Thyroid gland (tissue), 4 donors: ENCODE measurements around the gene EXOC8. TPM values are rescaled to one million over a fixed set of nuclear protein-coding genes. Genes with fewer than 3 reads are reported as not detected.

Experiments
- DNase-seq, 2 donors: peaks; one replicate each; pipeline ENCODE4 v3.0.0-alpha.2; 2019
- H3K27ac ChIP-seq, 3 donors: fragments of 200-600 bp; sonication (generic); 1 replicate in 2 of 3; 2 replicates in 1 of 3; pipeline ENCODE4 v1.5.1; 2016 to 2019; ENCODE audit warnings: mild to moderate bottlenecking in 1 of 3, moderate library complexity in 1 of 3
- H3K27me3 ChIP-seq: fragments of 200-600 bp; sonication (generic); one replicate; pipeline ENCODE4 v1.5.1; 2019
- H3K36me3 ChIP-seq, 2 donors: fragments of 200-600 bp; sonication (generic); one replicate each; pipeline ENCODE4 v1.5.1; 2016 to 2019
- H3K4me1 ChIP-seq, 2 donors: fragments of 200-600 bp; sonication (generic); one replicate each; pipeline ENCODE4 v1.5.1; 2017 to 2019
- H3K4me3 ChIP-seq, 3 donors: fragments of 200-600 bp; sonication (generic); replicated peaks in 1 of 3; 1 replicate in 2 of 3; 2 replicates in 1 of 3; pipeline ENCODE4 v1.5.1; 2016; ENCODE audit warnings: mild to moderate bottlenecking in 1 of 3
- H3K9me3 ChIP-seq: fragments of 200-600 bp; sonication (generic); one replicate; pipeline ENCODE4 v1.5.1; 2017
- POLR2A ChIP-seq, 2 donors: fragments of 450-650 bp; IDR thresholded peaks; one replicate each; pipeline ENCODE4 v1.6.1; 2017; ENCODE audit warnings: antibody characterized with exemption in 2 of 2, mild to moderate bottlenecking in 2 of 2, moderate library complexity in 1 of 2
- WGBS, 2 donors: methylation state at CpG; one replicate each; pipeline ENCODE4 v1.1.5; 2017; 5-methylcytosine and 5-hydroxymethylcytosine counted together
- intact Hi-C: fragments of 100-400 bp; cut with DNase I; formaldehyde crosslinking; loops from one replicate; pipeline ENCODE4 v1.15.1; 2023
- total RNA-seq, 4 donors: library from RNA; depleted of rRNA; stranded (reverse); fragments of >200 nt; gene quantifications; one replicate each; pipeline ENCODE4 v1.2.3, GENCODE V29; 2016
- TF ChIP-seq, protein P1 (sequence below), 6 experiments: fragments of 200-600 bp in 3 of 6; fragments of 450-650 bp in 3 of 6; sonication (generic) in 3 of 6; IDR thresholded peaks; one replicate each; pipeline ENCODE4 v1.5.1; 2016 to 2019; ENCODE audit warnings: antibody characterized with exemption in 6 of 6, mild to moderate bottlenecking in 2 of 6, inconsistent platforms in 1 of 6, moderate library complexity in 1 of 6

Gene EXOC8
- total RNA-seq, 4 donors from 2014 or later: 15.9 to 30.5 (median 18.6) TPM

DNA sequence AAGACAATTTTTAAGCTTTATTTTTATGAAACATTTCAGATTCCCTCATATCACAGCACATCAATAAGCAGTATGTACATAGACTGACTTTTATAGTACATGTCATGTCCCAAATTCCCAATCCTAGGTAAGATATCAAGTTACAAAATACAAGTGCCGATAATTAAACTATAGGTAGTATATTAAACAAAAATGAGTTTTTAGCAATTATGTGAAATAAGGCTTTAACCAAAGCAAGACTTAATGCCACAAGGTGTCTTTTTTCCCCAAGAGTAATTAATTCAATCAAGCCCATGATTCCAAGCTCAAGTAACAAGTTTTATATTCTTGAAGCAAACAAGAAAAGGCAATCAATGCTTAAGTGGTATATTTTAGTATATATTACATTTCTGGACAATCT, 4.9 kb downstream of the EXOC8 start:
- Histone ChIP-seq H3K4me1 (peaks cover 34% of the 10 kb centered on the region in 2 donors), H3K27ac (no peak overlapping the region), H3K27me3 (no peaks in the 10 kb centered on the region), H3K36me3 (no peaks in the 10 kb centered on the region), H3K4me3 (no peak overlapping the region), H3K9me3 (no peaks in the 10 kb centered on the region)
- no peak for TF ChIP-seq POLR2A (IDR thresholded peaks at IDR 0.05)
- DNase-seq: no peak
- whole genome bisulfite sequencing, 2 donors: 92 to 97% methylated on average over 1 of the region's 1 CpG
- intact Hi-C loops: loop anchor here (10.0 kb wide), 1 partner anchor 98 kb away; no protein-coding TSS in a partner anchor

DNA sequence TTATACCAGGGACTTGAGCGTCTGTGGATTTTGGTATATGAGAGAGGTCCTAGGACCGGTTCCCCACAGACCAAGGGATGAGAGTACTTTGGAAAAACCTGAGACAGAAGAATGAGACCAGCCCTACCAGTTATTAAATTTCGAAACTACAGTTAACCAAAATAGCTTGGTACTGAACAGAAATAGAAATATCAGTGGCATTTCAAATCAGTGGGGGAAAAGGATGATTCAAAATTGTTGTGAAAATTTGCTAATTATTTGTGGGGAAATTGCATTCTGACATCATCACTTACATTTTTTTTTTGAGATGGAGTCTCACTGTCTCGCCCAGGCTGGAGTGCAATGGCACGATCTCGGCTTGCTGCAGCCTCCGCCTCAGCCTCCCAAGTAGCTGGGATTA, 8.2 kb downstream of the EXOC8 start:
- 90 to 97% methylated on average over 7 of the region's 7 CpGs for WGBS, 2 donors
- no peaks in the 10 kb centered on the region for H3K36me3 ChIP-seq
- intact Hi-C loops: no loop called here
- no peak for TF ChIP-seq POLR2A (IDR thresholded peaks at IDR 0.05)
- TF ChIP-seq, protein P1, sequence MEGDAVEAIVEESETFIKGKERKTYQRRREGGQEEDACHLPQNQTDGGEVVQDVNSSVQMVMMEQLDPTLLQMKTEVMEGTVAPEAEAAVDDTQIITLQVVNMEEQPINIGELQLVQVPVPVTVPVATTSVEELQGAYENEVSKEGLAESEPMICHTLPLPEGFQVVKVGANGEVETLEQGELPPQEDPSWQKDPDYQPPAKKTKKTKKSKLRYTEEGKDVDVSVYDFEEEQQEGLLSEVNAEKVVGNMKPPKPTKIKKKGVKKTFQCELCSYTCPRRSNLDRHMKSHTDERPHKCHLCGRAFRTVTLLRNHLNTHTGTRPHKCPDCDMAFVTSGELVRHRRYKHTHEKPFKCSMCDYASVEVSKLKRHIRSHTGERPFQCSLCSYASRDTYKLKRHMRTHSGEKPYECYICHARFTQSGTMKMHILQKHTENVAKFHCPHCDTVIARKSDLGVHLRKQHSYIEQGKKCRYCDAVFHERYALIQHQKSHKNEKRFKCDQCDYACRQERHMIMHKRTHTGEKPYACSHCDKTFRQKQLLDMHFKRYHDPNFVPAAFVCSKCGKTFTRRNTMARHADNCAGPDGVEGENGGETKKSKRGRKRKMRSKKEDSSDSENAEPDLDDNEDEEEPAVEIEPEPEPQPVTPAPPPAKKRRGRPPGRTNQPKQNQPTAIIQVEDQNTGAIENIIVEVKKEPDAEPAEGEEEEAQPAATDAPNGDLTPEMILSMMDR (IDR thresholded peaks at IDR 0.05): no peak
- no peaks in the 10 kb centered on the region for H3K9me3 ChIP-seq
- H3K4me3 ChIP-seq: no peak overlapping the region
- H3K27ac ChIP-seq: no peak overlapping the region
- H3K27me3 ChIP-seq: no peaks in the 10 kb centered on the region
- DNase-seq: no peak
- H3K4me1 ChIP-seq: peaks cover 10 to 11% of the 10 kb centered on the region in 2 donors

DNA sequence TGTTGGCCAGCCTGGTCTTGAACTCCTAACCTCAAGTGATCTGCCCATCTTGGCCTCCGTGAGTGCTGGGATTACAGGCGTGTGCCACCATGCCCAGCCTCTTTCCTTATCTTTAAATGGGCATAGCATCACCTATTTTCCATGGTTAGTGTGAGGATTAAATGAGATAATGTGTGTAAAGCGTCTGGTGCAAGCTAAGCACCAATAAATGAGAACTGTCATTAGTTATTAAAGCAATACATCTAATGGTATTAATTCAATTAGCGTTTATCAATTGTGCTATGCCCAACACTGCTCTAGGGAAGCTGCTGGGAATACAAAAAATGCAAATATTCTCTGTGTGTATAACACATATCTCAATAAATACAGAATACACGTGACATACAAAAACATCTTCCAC, 10.0 kb downstream of the EXOC8 start:
- Histone ChIP-seq H3K4me1 (no peaks in the 10 kb centered on the region), H3K9me3 (no peaks in the 10 kb centered on the region), H3K4me3 (no peak overlapping the region), H3K36me3 (no peaks in the 10 kb centered on the region), H3K27me3 (no peaks in the 10 kb centered on the region), H3K27ac (no peak overlapping the region)
- 83 to 88% methylated on average over 5 of the region's 5 CpGs for WGBS, 2 donors
- intact Hi-C loops: no loop called here
- TF ChIP-seq, protein P1 (IDR thresholded peaks at IDR 0.05): no peak
- no peak for TF ChIP-seq POLR2A (IDR thresholded peaks at IDR 0.05)
- no peak for DNase-seq

DNA sequence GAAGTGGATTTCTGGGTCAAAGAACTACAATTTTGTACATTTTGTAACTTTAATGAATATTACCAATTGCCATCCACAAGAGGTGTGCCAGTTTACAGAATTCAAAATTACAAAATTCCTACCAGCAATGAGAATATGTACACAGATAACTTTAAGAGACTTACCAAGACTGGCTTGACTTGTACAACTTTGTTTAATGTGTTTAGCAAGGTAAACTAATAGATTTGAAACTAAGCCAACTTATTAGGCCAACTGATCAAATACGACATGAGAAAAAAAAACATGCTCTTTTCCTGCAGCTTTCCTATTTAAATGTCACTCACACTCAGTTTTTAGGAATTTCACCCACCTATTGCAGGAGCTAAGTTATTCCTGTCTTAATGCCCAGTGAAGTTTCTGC, 11.4 kb downstream of the EXOC8 start:
- no peak for TF ChIP-seq POLR2A (IDR thresholded peaks at IDR 0.05)
- TF ChIP-seq, protein P1 (IDR thresholded peaks at IDR 0.05): no peak
- no peak overlapping the region for H3K27ac ChIP-seq
- no peak overlapping the region for H3K4me3 ChIP-seq
- 76 to 78% methylated on average over 1 of the region's 1 CpG for WGBS, 2 donors
- no peaks in the 10 kb centered on the region for H3K4me1 ChIP-seq
- no peaks in the 10 kb centered on the region for H3K27me3 ChIP-seq
- no peaks in the 10 kb centered on the region for H3K36me3 ChIP-seq
- no peak for DNase-seq
- no peaks in the 10 kb centered on the region for H3K9me3 ChIP-seq
- intact Hi-C loops: no loop called here

DNA sequence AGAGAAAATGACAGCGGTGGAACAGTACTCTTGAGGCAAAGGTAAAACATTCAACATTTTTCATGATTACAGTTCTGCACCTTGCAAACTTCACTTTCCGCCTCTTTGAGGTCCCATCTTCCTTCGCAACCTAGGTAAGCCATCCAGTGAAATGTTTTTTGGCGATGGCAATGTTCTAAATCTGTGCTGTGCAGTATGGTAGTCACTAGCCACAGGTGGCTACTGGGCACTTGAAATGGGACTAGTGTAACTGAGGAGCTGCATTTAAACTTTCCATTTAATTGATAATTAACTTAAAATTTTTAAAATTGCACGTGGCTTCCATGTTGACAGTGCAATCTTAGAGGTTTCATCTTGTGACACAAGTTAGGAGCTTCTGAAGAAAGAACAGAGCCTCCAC, 13.0 kb downstream of the EXOC8 start:
- no peaks in the 10 kb centered on the region for H3K9me3 ChIP-seq
- no peak overlapping the region for H3K27ac ChIP-seq
- no peak for DNase-seq
- H3K4me1 ChIP-seq: no peaks in the 10 kb centered on the region
- intact Hi-C loops: no loop called here
- no peak for TF ChIP-seq POLR2A (IDR thresholded peaks at IDR 0.05)
- TF ChIP-seq, protein P1 (IDR thresholded peaks at IDR 0.05): no peak
- no peaks in the 10 kb centered on the region for H3K36me3 ChIP-seq
- WGBS, 2 donors: 85% methylated on average over 5 of the region's 5 CpGs
- no peak overlapping the region for H3K4me3 ChIP-seq
- no peaks in the 10 kb centered on the region for H3K27me3 ChIP-seq
